Dedifferentiated amniotic fluid mesenchymal stem cell (primary cell): ENCODE data around the gene WNT2.
"Not testable (repeated sequence)": the region's sequence is repeated elsewhere in the genome, so short reads cannot be mapped to it uniquely, and the experiment has no call there.

ENCODE experiments used
- DNase-seq: peaks from one replicate; pipeline ENCODE4 v3.0.0-alpha.2; 2016; ENCODE audit errors: extremely low spot score

WNT2 gene

DNA sequence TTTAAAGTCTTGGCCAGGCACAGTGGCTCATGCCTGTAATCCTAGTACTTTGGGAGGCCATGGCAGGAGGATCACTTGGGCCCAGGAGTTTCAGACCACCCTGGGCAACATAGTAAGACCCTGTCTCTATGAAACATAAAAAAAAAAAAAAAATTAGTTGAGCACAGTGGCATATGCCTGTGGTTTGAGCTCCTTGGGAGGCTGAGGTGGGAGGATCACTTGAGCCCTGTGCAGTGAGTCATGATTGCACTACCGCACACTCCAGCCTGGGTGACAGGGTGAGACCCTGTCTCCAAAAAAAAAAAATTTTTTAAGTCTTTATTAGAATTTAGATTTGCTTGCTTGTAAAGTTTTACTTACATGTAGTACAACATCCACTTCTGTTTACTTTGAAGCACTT is 14.0 kb downstream of the WNT2 start:
- DNase-seq = no peak

DNA sequence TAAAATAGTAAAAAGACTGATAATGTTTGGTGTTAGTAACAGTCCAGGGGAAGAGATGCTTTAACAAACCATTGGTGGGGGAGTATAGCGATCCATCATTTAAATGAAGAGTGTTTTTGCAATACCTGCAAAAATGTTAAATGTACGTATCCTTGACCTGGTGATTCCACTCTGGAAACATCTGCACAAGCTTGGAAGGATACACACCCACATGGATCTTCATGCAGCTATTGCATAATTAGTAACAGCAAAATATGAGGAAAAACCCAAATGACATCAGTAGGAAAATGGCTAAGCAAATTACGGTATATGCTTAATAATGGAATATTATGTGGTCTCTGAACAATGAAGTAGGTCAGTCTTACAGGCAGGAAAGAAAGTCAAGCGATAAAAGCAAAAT is 20.5 kb downstream of the WNT2 start:
- DNase-seq = no peak

- not testable (repeated sequence) for DNase-seq
Observed at GRCh38 chr7:117300506-117300905, 22.4 kb downstream of the WNT2 start.

DNA sequence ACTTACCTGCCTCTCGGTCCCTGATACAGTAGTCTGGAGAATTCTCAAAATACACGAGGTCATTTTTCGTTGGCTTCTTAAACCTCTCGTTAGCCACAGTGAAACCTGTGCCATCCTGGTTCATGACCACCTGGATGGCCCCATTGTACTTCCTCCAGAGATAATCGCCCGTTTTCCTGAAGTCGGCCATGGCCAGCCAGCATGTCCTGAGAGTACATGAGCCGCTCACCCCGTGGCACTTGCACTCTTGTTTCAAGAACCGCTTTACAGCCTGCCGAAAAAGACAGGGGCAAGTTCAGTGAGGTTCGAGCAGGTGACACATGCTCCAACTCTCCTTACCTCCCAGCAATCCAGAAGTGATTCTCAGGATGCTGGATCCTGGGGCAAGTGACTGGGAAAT is 25.3 kb downstream of the WNT2 start:
- DNase-seq = no peak

- DNase-seq = no peak
Observed at GRCh38 chr7:117296066-117296465, 26.8 kb downstream of the WNT2 start.

DNA sequence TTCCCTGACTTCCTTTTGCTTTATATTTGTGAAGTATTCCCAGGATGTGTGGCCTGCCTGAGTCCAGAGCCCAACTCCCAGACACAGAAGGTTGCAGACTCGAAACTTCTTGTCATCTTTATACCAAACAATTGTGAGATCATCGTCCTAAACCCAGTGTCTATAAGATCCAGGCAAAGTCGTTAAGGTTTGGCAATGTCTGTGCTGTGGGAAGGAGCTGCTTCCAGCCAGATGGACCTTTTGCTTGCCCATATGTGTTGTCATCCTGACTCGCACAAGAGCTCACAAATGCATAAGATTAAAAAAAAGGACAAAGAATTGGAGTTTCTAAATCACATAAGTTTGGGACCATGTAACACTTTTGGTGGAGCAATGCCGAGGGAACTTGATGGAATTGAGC is 37.0 kb downstream of the WNT2 start:
- no peak for DNase-seq

GRCh38 chr7:117284692-117285091 is 38.2 kb downstream of the WNT2 start:
- no peak for DNase-seq

GRCh38 chr7:117283779-117284178 is 39.1 kb downstream of the WNT2 start:
- no peak for DNase-seq

- peak; percentile 45 for DNase-seq
Observed at GRCh38 chr7:117283371-117283770, 39.5 kb downstream of the WNT2 start.

GRCh38 chr7:117282239-117282812 is 40.5 kb downstream of the WNT2 start:
- DNase-seq = no peak

- DNase-seq = no peak
Observed at GRCh38 chr7:117281562-117281961, 41.3 kb downstream of the WNT2 start.

- no peak for DNase-seq
Observed at GRCh38 chr7:117279931-117280557, 42.8 kb downstream of the WNT2 start.

- no peak for DNase-seq
Observed at GRCh38 chr7:117279203-117279602, 43.7 kb downstream of the WNT2 start.

GRCh38 chr7:117278040-117278439 is 44.8 kb downstream of the WNT2 start:
- DNase-seq = no peak

DNA sequence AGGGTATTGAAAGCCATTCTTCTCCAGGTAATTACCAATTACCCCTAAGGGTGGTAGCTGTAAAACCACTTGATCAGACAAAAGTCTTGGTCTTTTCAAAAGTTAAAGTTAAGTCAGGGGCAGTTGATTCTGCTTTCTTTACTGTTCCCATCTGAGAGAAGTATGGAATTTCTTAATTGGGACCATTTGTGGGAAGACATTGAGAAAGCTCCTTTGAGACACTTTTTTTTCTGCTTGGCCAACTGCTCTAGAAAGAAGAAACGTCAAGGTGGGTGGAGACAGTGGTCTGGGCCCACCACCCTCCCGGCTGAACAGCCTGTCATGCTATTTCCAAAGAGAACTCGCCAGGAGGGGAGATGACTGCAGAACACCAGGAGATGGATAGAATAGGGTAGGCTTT is 45.3 kb downstream of the WNT2 start:
- no peak for DNase-seq

DNA sequence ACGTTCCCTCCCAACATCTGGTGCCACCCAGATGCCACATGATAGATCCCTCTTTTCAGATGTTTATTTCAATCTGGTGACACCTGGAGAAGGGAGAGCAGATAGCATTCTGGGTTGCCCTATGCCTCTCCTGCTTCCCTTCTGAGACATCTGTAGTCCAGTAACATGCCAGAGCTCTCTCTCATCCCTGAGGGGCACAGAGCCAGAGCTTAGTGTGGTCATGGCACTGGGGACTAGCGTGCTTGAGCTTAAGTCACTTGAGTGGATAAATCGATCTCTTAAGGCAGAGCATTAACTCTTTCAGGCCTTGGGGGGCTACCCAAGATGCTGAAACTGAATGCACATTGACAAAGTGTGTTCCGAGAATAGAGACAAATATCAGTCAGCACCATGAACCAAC is 47.9 kb downstream of the WNT2 start:
- no peak for DNase-seq

GRCh38 chr7:117273814-117274225 is 49.0 kb downstream of the WNT2 start:
- no peak for DNase-seq

DNA sequence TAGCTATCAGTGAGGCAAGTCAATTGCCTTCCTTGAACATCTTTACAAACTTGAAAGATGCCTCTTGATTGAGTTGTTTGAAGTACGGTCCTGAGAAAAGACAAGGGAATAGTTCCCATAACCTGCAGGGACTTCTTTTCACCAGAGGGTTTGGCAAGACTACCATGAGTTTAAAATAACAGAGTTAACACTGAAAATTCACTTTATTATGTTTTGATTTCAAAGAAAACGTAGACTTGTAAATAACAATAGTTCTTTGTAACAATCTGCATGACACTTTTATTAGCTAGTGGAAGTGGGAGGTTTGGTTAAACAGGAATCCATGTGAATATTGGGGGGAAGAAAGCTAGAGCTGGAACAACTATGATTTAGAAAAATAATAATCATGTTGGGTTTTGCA is 49.5 kb downstream of the WNT2 start:
- DNase-seq = no peak

- no peak for DNase-seq
Observed at GRCh38 chr7:117272017-117272759, 50.7 kb downstream of the WNT2 start.

DNA sequence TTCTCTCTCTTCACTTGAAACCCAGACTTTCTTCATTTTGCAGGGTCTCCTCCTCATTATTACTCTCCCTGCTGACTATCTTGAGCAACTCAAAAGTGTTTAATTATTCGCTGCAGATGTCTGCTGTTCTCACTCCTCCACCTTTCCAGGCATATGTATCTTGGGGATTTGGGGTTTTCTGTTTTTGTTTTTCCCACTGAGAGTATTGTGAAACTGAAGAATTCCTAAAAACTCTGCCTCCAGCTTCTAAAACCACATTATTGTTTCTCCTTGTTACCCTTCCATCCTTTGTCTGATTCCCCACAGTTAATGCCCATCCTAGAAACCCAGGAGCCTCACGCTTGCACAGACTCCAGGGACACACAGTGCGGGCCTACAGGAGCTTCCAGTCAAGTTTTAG is 51.3 kb downstream of the WNT2 start:
- no peak for DNase-seq

DNA sequence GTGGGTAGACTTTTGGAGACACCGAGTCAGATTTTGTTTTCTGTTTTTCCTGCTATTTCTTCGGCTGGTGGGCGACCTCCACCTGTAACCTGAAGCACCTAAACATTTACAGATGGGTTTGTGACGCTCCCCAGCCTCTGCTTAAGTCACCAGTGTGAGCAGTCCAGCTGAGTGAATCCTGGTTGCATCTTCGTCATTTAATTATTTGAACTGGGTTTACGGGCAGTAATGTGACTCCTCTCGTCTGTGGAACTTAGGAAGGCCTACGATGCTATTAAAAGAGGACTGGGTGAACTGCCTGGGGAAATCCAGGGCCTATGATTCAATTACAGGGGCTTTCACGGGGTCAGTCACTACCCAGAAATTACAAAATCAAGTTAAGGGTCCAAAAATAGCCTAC is 52.5 kb downstream of the WNT2 start:
- no peak for DNase-seq

GRCh38 chr7:117269886-117270285 is 53.0 kb downstream of the WNT2 start:
- DNase-seq = peak; percentile 64

DNA sequence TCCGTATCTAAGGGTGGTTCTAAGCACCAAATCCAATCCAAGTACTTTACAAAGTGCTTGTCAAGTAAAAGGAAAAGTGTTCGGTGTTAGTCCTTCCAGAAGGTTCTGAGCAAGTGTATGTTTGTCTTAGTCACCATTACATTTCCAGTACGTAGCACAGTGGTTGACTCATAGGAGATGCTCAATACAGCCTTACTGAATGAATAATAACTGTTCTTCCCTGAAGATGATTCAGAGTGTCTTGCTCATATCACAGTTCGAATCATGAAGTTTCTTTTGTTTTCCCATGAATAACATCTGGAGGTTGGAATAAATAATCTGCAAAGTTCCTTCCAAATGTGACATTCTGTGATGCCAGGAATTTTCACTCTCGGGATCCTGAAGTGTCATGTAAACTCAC is 53.4 kb downstream of the WNT2 start:
- DNase-seq = peak; percentile 69
